ENCODE results near the gene CTSC.

The CTSC gene

GRCh38 chr11:88363004-88363403 is 25.5 kb upstream of the CTSC start:
- H3K4me3 ChIP-seq (ENCODE audit: low read length), result no peak overlapping the region

GRCh38 chr11:88360141-88360540 is 22.6 kb upstream of the CTSC start:
- no peaks in the 10 kb centered on the region for H3K9me3 ChIP-seq (ENCODE audit: insufficient read depth, low read length)
- peak overlapping the region; percentile 89 for H3K27ac ChIP-seq (ENCODE audit: low read length)
- no peaks in the 10 kb centered on the region for H3K27me3 ChIP-seq (ENCODE audit: low read depth, low read length)
- no peaks in the 10 kb centered on the region for H3K36me3 ChIP-seq (replicated peaks; ENCODE audit: low read depth, low read length)
- H3K9ac ChIP-seq (ENCODE audit: low read length), result peak overlapping the region; percentile 61
- TF ChIP-seq CTCF (IDR thresholded peaks at IDR 0.05; ENCODE audit: low read depth, low read length), result no peak
- TF ChIP-seq EZH2phosphoT487 (IDR thresholded peaks at IDR 0.05; ENCODE audit: low read depth), result no peak
- no peaks in the 10 kb centered on the region for H4K20me1 ChIP-seq (ENCODE audit: insufficient read depth, low read length)
- H2AFZ ChIP-seq (ENCODE audit: low read depth, low read length), result peak overlapping the region; percentile 37
- peak overlapping the region; percentile 37 for H3K4me3 ChIP-seq (ENCODE audit: low read length)
- peak overlapping the region; percentile 63 for H3K4me2 ChIP-seq (ENCODE audit: low read length)
- peaks cover 10% of the 10 kb centered on the region for H3K79me2 ChIP-seq (ENCODE audit: low read length)
- peaks cover 76% of the 10 kb centered on the region for H3K4me1 ChIP-seq (ENCODE audit: low read length)

More at GRCh38 chr11:88363004-88363403, 25.5 kb upstream of the CTSC start:
- Histone ChIP-seq H2AFZ (ENCODE audit: low read depth, low read length) (no peak overlapping the region), H3K36me3 (replicated peaks; ENCODE audit: low read depth, low read length) (no peaks in the 10 kb centered on the region), H4K20me1 (ENCODE audit: insufficient read depth, low read length) (no peaks in the 10 kb centered on the region), H3K79me2 (ENCODE audit: low read length) (peaks cover 4% of the 10 kb centered on the region; the same call in 1 of the 2 replicates), H3K9me3 (ENCODE audit: insufficient read depth, low read length) (no peaks in the 10 kb centered on the region), H3K4me2 (ENCODE audit: low read length) (peak overlapping the region; percentile 31; the same call in 1 of the 2 replicates), H3K4me1 (ENCODE audit: low read length) (peaks cover 51% of the 10 kb centered on the region), H3K27me3 (ENCODE audit: low read depth, low read length) (no peaks in the 10 kb centered on the region), H3K27ac (ENCODE audit: low read length) (no peak overlapping the region), H3K9ac (ENCODE audit: low read length) (no peak overlapping the region)
- TF ChIP-seq EZH2phosphoT487 (IDR thresholded peaks at IDR 0.05; ENCODE audit: low read depth) (no peak), CTCF (IDR thresholded peaks at IDR 0.05; ENCODE audit: low read depth, low read length) (no peak)

GRCh38 chr11:88359541-88359940 is 22.0 kb upstream of the CTSC start:
- H2AFZ ChIP-seq (ENCODE audit: low read depth, low read length), result no peak overlapping the region
- no peaks in the 10 kb centered on the region for H3K9me3 ChIP-seq (ENCODE audit: insufficient read depth, low read length)
- H3K4me2 ChIP-seq (ENCODE audit: low read length), result peak overlapping the region; percentile 63
- H3K27me3 ChIP-seq (ENCODE audit: low read depth, low read length), result no peaks in the 10 kb centered on the region
- H3K4me1 ChIP-seq (ENCODE audit: low read length), result peaks cover 79% of the 10 kb centered on the region
- no peaks in the 10 kb centered on the region for H3K36me3 ChIP-seq (replicated peaks; ENCODE audit: low read depth, low read length)
- H3K79me2 ChIP-seq (ENCODE audit: low read length), result peaks cover 14% of the 10 kb centered on the region
- peak overlapping the region; percentile 89 for H3K27ac ChIP-seq (ENCODE audit: low read length)
- TF ChIP-seq EZH2phosphoT487 (IDR thresholded peaks at IDR 0.05; ENCODE audit: low read depth), result no peak
- TF ChIP-seq CTCF (IDR thresholded peaks at IDR 0.05; ENCODE audit: low read depth, low read length), result no peak
- H4K20me1 ChIP-seq (ENCODE audit: insufficient read depth, low read length), result no peaks in the 10 kb centered on the region
- peak overlapping the region; percentile 37 for H3K4me3 ChIP-seq (ENCODE audit: low read length)
- H3K9ac ChIP-seq (ENCODE audit: low read length), result peak overlapping the region; percentile 61

GRCh38 chr11:88359114-88359513 is 21.6 kb upstream of the CTSC start:
- H3K36me3 ChIP-seq (replicated peaks; ENCODE audit: low read depth, low read length), result no peaks in the 10 kb centered on the region
- peaks cover 16% of the 10 kb centered on the region for H3K79me2 ChIP-seq (ENCODE audit: low read length)
- H3K27me3 ChIP-seq (ENCODE audit: low read depth, low read length), result no peaks in the 10 kb centered on the region
- H3K27ac ChIP-seq (ENCODE audit: low read length), result peak overlapping the region; percentile 89
- peaks cover 78% of the 10 kb centered on the region for H3K4me1 ChIP-seq (ENCODE audit: low read length)
- TF ChIP-seq EZH2phosphoT487 (IDR thresholded peaks at IDR 0.05; ENCODE audit: low read depth) (no peak), CTCF (IDR thresholded peaks at IDR 0.05; ENCODE audit: low read depth, low read length) (no peak)
- no peaks in the 10 kb centered on the region for H4K20me1 ChIP-seq (ENCODE audit: insufficient read depth, low read length)
- no peak overlapping the region for H2AFZ ChIP-seq (ENCODE audit: low read depth, low read length)
- H3K4me2 ChIP-seq (ENCODE audit: low read length), result peak overlapping the region; percentile 63
- peak overlapping the region; percentile 22 for H3K9ac ChIP-seq (ENCODE audit: low read length)
- peak overlapping the region; percentile 30 for H3K4me3 ChIP-seq (ENCODE audit: low read length)
- H3K9me3 ChIP-seq (ENCODE audit: insufficient read depth, low read length), result no peaks in the 10 kb centered on the region

Measured in OCI-LY3 (cell line).